ENCODE measurements around the gene CCL11. TPM values are rescaled to one million over a fixed set of nuclear protein-coding genes. Genes with fewer than 3 reads are reported as not detected.
A peak's percentile ranks its signal among the peaks of the same experiment; 100 is the strongest.

The CCL11 gene
- polyA plus RNA-seq, 1 of the 3 experiments (the other 2 are of a cell fraction) = not detected

DNA sequence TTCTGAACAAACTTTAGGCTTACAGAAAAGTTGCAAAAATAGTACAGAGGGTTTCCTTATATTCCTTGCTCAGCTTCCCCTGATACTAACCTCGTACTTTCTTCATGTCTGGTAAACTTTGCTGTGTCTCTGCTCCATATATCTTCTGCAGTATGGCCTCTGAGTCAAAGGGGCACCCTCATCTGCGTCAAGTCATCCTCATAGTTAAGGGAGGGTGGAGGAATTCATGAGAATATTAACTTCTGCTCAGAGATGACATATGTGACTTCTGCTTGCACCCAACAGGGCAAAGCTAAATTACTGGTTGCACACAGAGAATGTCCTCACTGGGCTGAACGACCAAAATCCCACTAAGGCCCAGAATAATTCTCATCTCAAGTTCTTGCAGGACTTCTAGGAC is 19.8 kb upstream of the CCL11 start:
- no peak overlapping the region for H3K4me3 ChIP-seq (ENCODE audit: low read depth in 2 of 2, low read length in 1 of 2)
- H4K20me1 ChIP-seq (ENCODE audit: insufficient read depth) = no peaks in the 10 kb centered on the region
- no peaks in the 10 kb centered on the region for H3K4me1 ChIP-seq (ENCODE audit: control insufficient read depth in 1 of 2, insufficient read depth in 2 of 2, low read depth in 1 of 2, low read length in 1 of 2)
- H2AFZ ChIP-seq (ENCODE audit: low read depth) = no peak overlapping the region
- H3K9me3 ChIP-seq = no peaks in the 10 kb centered on the region
- H3K36me3 ChIP-seq (replicated peaks in 1 of 2; ENCODE audit: control insufficient read depth in 1 of 2, insufficient read depth in 2 of 2, low read length in 1 of 2) = no peaks in the 10 kb centered on the region
- H3K27me3 ChIP-seq (ENCODE audit: insufficient read depth) = no peaks in the 10 kb centered on the region
- no peak overlapping the region for H3K4me2 ChIP-seq
- no peak for DNase-seq
- no peaks in the 10 kb centered on the region for H3F3A ChIP-seq (replicated peaks; ENCODE audit: insufficient read depth)
- WGBS (ENCODE audit: low lambda C conversion rate) = 14% methylated on average over 3 of the region's 3 CpGs
- H3K9ac ChIP-seq = no peak overlapping the region
- CTCF ChIA-PET = interaction anchor here (0.8 to 1.4 kb wide), 4 partner anchors 14 to 97 kb away, joined by 3 to 4 read pairs (median 3); no protein-coding TSS in a partner anchor
- no peaks in the 10 kb centered on the region for H3K9me2 ChIP-seq
- H3K79me2 ChIP-seq (ENCODE audit: insufficient read depth) = no peaks in the 10 kb centered on the region
- TF ChIP-seq, protein P1, sequence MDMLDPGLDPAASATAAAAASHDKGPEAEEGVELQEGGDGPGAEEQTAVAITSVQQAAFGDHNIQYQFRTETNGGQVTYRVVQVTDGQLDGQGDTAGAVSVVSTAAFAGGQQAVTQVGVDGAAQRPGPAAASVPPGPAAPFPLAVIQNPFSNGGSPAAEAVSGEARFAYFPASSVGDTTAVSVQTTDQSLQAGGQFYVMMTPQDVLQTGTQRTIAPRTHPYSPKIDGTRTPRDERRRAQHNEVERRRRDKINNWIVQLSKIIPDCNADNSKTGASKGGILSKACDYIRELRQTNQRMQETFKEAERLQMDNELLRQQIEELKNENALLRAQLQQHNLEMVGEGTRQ (IDR thresholded peaks at IDR 0.05; ENCODE audit: borderline replicate concordance, low read depth, low read length) = no peak
- TF ChIP-seq GABPA (IDR thresholded peaks at IDR 0.05; ENCODE audit: low read depth) (no peak), RCOR1 (IDR thresholded peaks at IDR 0.05; ENCODE audit: low read length) (no peak), NRF1 (IDR thresholded peaks at IDR 0.05; ENCODE audit: low read depth, low read length) (no peak), RFX5 (IDR thresholded peaks at IDR 0.05; ENCODE audit: low read length) (no peak), EP300 (IDR thresholded peaks at IDR 0.05; ENCODE audit: borderline replicate concordance in 1 of 2, low read depth in 1 of 2, low read length in 1 of 2) (no peak)
- TF ChIP-seq, protein P2, sequence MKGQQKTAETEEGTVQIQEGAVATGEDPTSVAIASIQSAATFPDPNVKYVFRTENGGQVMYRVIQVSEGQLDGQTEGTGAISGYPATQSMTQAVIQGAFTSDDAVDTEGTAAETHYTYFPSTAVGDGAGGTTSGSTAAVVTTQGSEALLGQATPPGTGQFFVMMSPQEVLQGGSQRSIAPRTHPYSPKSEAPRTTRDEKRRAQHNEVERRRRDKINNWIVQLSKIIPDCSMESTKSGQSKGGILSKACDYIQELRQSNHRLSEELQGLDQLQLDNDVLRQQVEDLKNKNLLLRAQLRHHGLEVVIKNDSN (IDR thresholded peaks at IDR 0.05; ENCODE audit: borderline replicate concordance, low read depth) = no peak
- TF ChIP-seq, protein P3, sequence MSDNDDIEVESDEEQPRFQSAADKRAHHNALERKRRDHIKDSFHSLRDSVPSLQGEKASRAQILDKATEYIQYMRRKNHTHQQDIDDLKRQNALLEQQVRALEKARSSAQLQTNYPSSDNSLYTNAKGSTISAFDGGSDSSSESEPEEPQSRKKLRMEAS (IDR thresholded peaks at IDR 0.05; ENCODE audit: low read depth) = no peak
- TF ChIP-seq, protein P4, sequence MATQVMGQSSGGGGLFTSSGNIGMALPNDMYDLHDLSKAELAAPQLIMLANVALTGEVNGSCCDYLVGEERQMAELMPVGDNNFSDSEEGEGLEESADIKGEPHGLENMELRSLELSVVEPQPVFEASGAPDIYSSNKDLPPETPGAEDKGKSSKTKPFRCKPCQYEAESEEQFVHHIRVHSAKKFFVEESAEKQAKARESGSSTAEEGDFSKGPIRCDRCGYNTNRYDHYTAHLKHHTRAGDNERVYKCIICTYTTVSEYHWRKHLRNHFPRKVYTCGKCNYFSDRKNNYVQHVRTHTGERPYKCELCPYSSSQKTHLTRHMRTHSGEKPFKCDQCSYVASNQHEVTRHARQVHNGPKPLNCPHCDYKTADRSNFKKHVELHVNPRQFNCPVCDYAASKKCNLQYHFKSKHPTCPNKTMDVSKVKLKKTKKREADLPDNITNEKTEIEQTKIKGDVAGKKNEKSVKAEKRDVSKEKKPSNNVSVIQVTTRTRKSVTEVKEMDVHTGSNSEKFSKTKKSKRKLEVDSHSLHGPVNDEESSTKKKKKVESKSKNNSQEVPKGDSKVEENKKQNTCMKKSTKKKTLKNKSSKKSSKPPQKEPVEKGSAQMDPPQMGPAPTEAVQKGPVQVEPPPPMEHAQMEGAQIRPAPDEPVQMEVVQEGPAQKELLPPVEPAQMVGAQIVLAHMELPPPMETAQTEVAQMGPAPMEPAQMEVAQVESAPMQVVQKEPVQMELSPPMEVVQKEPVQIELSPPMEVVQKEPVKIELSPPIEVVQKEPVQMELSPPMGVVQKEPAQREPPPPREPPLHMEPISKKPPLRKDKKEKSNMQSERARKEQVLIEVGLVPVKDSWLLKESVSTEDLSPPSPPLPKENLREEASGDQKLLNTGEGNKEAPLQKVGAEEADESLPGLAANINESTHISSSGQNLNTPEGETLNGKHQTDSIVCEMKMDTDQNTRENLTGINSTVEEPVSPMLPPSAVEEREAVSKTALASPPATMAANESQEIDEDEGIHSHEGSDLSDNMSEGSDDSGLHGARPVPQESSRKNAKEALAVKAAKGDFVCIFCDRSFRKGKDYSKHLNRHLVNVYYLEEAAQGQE (IDR thresholded peaks at IDR 0.05; ENCODE audit: low read depth, low read length) = no peak
- POLR2A ChIA-PET = no interaction called here
- no peak overlapping the region for H3K27ac ChIP-seq (ENCODE audit: low read depth in 2 of 2, low read length in 1 of 2)

DNA sequence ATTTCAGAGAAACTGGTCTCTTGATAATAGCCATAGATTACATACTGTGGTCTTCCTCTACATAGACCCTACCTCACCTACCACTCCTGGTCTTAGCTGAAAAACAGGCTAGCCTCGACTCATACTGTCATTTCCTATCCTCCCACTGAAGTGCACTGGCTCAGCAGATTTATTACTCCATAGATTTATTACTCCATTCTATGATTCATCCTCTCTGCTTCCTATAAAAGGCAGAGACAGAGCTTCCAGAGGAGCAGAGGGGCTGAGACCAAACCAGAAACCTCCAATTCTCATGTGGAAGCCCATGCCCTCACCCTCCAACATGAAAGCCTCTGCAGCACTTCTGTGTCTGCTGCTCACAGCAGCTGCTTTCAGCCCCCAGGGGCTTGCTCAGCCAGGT is 15.6 kb upstream of the CCL11 start, which contains the start of gene CCL7:
TSS of gene CCL7 (plus strand) at position 253 of the 400 bp plus-strand sequence. CDS start at position 323, 70 bp downstream.
- Histone ChIP-seq H3K9ac (no peak within 1 kb of the TSS), H3K9me2 (no peaks in the 10 kb centered on the region), H3K27ac (ENCODE audit: low read depth in 2 of 2, low read length in 1 of 2) (no peak within 1 kb of the TSS), H3K4me3 (ENCODE audit: low read depth in 2 of 2, low read length in 1 of 2) (no peak within 1 kb of the TSS), H3K36me3 (replicated peaks in 1 of 2; ENCODE audit: control insufficient read depth in 1 of 2, insufficient read depth in 2 of 2, low read length in 1 of 2) (no peaks in the 10 kb centered on the region), H4K20me1 (ENCODE audit: insufficient read depth) (no peaks in the 10 kb centered on the region), H3K4me1 (ENCODE audit: control insufficient read depth in 1 of 2, insufficient read depth in 2 of 2, low read depth in 1 of 2, low read length in 1 of 2) (no peaks in the 10 kb centered on the region), H3K27me3 (ENCODE audit: insufficient read depth) (no peaks in the 10 kb centered on the region), H3K79me2 (ENCODE audit: insufficient read depth) (no peaks in the 10 kb centered on the region), H3K9me3 (no peaks in the 10 kb centered on the region), H3K4me2 (no peak within 1 kb of the TSS), H2AFZ (ENCODE audit: low read depth) (peak within 1 kb of the TSS; percentile 8; the same call in 1 of the 2 replicates), H3F3A (replicated peaks; ENCODE audit: insufficient read depth) (no peaks in the 10 kb centered on the region)
- CTCF ChIA-PET = interaction anchor here (2.5 kb wide), 1 partner anchor 92 kb away, joined by 19 read pairs; no protein-coding TSS in a partner anchor
- TF ChIP-seq FOSL2 (IDR thresholded peaks at IDR 0.05; ENCODE audit: borderline replicate concordance, low read depth) = peak; percentile 48; the same call in 1 of the 2 replicates
- no peak for TF ChIP-seq TEAD4 (IDR thresholded peaks at IDR 0.05; ENCODE audit: borderline replicate concordance, insufficient read depth)
- TF ChIP-seq FOXJ3 (CRISPR knock-in tag; IDR thresholded peaks at IDR 0.05) = no peak
- no peak for TF ChIP-seq CHD2 (IDR thresholded peaks at IDR 0.05; ENCODE audit: low read length, partially characterized antibody)
- no peak for TF ChIP-seq NFIC (IDR thresholded peaks at IDR 0.05; ENCODE audit: borderline replicate concordance)
- TF ChIP-seq JUND (IDR thresholded peaks at IDR 0.05) = peak; percentile 23; the same call in 1 of the 2 replicates
- no peak for TF ChIP-seq GABPA (IDR thresholded peaks at IDR 0.05; ENCODE audit: low read depth)
- TF ChIP-seq MXI1 (IDR thresholded peaks at IDR 0.05; ENCODE audit: low read depth, low read length) = no peak
- TF ChIP-seq SMC3 (IDR thresholded peaks at IDR 0.05; ENCODE audit: low read depth, low read length) = no peak
- TF ChIP-seq, protein P5, sequence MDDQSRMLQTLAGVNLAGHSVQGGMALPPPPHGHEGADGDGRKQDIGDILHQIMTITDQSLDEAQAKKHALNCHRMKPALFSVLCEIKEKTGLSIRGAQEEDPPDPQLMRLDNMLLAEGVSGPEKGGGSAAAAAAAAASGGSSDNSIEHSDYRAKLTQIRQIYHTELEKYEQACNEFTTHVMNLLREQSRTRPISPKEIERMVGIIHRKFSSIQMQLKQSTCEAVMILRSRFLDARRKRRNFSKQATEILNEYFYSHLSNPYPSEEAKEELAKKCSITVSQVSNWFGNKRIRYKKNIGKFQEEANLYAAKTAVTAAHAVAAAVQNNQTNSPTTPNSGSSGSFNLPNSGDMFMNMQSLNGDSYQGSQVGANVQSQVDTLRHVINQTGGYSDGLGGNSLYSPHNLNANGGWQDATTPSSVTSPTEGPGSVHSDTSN (IDR thresholded peaks at IDR 0.05) = peak; percentile 70
- POLR2A ChIA-PET = no interaction called here
- no peak for DNase-seq
- WGBS (ENCODE audit: low lambda C conversion rate) = 6% methylated on average over 1 of the region's 1 CpG

All from SK-N-SH (cell line).